Forelimb muscle (tissue), 1 donor: ENCODE results near the gene IL31RA. TPM values are rescaled to one million over a fixed set of nuclear protein-coding genes. Genes with fewer than 3 reads are reported as not detected.

Experiments
- DNase-seq: peaks from one replicate; pipeline ENCODE4 v3.0.0-alpha.2; 2013; ENCODE audit warnings: low read depth
- polyA plus RNA-seq: library from polyadenylated mRNA; unstranded; fragments of 120-200 nt; gene quantifications from one replicate; pipeline ENCODE4 v1.2.1, GENCODE V29; 2013; ENCODE audit not compliant: insufficient read length

The IL31RA gene
- polyA plus RNA-seq, 1 donor: 0.94 TPM

DNA sequence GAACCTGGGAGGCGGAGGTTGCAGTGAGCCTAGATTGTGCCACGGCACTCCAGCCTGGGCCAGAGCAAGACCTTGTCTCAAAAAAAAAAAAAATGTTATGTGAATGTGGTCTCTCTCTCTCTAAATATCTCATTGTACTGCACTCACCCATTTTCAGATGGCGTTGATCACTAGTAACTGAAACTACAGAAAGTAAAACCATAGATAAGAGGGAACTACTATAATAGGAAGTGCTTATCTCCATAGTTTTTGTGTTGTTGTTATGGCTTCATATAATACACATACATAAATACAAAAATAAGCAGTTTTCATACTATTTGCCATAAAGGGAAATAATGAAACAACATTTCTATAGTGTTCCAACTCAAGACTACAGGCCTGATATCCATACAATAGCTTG is 9.1 kb downstream of the IL31RA start:
- no peak for DNase-seq

DNA sequence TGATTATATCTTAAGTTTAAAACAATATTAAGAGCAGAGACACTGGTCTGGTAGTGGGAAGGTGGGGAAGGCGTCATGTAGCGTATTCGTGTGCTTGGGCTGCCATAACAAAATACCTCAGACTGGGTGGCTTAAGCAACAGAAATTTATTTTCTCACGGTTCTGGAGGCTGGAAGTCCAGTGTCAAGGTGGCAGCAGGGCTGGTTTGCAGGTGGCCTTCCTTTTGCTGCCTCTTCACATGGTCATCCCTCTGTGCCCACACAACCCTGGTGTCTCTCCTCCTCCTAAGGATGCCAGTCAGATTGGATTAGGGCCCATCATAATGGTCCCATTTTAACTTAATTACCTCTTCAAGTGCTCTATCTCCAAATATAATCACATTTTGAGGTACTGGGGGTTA is 9.6 kb downstream of the IL31RA start:
- no peak for DNase-seq

DNA sequence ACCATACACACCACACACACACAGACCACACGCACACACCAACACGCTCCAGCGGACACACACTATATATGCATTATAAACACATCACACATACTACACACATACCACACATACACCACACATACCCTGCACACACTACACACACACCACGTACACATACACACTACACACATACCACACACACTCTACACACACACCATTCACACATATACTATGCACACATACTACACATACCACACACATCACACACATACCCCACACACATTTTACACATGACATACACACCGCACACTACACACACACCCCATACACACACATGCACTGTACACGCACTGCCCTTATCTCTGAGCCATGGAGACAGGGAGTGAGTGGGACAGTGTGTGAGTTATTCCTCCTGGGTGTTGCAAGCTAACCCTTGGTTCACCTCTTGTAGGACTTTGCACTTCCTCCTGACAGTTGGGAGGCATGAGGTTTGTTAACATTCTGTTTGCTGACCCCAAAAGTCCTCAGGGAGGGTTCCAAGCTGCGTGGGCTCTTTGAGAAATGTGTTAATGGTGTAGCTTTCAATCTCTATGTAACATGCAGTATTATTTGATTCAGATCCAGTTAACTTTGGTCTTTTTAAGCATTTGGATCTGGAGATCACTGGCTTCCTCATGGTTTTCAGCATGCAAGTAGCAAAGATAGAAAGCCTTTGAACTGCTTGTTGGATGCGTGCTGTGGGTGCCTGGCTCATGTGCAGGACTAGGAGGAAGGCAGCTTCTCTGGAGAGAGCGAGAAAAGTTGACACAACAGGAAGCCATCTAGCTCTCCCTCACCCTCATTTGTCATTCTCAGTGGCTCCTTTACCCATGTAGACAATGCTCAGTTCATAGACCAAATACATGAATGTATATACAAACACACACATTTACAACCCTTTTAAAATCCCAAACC is 13.7 kb downstream of the IL31RA start:
- no peak for DNase-seq

DNA sequence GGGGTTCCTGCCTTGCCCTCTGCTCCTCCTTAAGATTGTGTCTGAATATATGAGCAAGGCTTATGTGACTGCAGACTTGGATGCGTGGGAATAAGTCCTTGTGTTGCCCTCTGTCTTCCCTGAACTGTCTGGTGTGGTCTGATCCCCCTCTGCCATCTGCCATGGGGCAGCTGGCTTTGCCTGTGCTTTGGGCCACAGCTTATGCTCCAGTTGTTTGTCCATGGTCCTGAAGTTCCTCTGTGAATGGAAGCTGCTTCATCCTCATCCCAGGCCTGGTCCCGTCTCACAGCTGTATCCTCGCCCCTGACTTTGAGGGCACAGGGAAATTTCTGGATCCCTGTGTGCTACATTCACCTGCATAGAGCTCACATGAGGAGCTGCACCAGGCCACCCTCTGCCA is 14.7 kb downstream of the IL31RA start:
- DNase-seq: no peak

DNA sequence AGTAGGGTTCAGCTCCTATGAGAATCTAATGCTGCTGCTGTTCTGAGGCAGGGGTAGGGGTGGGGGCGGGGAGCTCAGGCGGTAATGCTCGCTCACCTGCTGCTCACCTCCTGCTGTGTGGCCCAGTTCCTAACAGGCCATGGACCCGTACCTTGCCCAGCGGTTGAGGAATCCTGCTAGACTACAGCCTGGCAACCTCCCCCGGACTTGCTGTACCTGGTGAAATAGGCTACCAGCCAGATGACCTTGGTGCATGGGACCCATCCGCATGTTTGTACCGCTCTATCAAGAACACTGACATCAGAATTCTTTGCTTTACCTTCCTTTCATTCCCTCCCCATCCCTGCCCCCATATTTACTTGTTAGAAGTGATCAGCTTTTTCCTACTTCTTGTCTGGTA is 15.3 kb downstream of the IL31RA start:
- DNase-seq: no peak

DNA sequence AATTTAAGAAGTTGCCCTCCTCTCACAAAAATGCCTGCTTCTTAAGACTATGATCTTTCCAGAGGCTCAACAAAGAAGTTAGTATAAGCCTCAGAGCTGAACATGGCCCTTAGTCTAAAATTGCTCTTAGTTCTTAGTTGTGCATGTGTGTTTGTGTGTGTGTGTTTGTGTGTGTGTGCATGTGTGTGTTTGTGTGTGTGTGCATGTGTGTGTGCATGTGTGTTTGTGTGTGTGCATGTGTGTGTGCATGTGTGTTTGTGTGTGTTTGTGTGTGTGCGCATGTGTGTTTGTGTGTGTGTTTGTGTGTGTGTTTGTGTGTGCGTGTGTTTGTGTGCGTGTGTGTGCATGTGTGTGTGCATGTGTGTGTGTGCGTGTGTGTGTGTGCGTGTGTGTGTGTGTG is 15.8 kb downstream of the IL31RA start:
- no peak for DNase-seq

DNA sequence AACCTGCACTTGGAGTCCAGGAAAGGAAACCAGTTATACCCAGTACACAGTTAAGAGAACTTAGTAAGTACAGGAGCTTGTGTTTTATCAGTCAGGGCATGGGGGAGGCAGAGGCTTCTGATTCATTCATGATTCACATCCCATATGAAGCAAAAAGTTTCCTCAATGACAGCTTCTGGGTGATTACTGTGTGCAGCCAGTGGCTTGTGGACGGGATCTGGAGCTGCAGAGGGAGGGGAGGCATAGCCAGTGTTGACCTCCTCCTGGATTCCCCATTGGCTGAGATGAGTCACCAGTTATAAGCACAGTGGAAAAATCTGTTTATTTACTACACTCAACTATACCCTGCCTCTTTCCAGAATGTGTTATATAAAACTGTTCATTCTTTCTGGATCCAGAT is 17.7 kb downstream of the IL31RA start:
- no peak for DNase-seq

DNA sequence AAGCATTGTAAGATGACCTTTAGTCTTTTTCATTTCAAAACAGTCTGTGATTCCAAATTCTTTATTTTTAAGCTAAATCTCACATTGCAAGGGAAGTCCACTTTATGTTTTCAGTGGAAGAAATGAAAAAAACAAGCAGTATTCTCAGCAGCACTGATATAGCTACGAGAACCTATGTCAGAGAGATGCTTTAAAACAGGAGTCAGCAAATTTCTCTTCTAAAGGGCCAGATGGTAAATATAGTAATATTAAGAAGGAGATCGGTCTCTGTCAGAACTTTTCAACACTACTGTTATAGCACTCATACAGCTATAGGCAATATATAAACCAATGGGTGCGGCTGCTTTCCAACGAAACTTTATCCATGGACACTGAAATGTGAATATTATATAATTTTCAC is 18.7 kb downstream of the IL31RA start:
- DNase-seq: no peak

DNA sequence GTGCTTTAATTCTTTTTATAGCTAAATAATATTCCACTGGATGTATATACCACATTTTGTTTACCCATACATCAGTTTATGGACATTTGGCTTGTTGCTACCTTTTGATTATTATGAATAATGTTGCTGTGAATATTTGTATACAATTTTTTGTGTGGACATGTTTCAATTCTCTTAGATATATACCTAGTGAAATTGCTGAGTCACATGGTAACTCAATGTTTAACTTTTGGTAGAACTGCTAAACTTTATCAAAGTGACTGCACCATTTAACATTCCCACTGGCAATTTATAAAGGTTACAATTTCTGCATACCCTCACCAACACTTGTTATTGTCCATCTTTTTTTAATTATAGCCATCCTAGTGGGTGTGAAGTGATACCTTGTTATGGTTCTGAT is 22.1 kb downstream of the IL31RA start:
- no peak for DNase-seq

DNA sequence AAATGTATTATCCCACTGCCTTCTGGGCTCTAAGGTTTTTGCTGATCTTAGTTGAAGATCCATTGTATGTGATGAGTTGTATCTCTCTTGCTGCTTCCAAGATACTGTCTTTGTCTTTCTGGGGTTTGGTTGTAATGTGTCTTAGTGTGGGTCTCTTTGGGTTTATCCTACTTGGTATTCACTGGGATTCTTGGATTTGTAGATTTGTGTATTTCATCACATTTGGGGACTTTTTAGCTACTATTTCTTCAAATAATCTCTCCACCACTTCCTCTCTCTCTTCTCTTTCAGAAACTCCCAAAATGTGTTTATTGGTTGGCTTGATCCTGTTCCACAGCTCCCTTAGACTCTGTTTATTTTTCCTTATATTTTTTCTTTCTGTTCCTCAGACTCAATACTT is 26.5 kb downstream of the IL31RA start:
- no peak for DNase-seq

DNA sequence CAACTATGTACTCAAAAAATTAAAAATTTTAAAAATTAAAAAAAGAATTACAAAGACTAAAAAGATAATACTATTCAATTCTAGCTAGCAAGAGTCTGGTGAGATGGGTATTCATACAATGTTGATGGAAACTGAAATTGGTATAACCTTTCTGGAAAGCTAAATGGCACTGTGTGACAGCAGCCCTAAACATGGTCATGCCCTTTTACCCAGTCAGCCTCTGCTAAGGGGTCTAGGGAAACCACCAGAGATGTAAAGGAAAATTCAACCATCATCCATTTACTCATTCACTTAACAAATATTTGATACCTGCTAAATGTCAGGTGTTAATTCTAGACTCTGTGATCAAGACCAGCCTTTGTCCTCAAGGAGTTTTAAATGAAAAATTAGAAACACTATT is 29.3 kb downstream of the IL31RA start:
- DNase-seq: no peak

DNA sequence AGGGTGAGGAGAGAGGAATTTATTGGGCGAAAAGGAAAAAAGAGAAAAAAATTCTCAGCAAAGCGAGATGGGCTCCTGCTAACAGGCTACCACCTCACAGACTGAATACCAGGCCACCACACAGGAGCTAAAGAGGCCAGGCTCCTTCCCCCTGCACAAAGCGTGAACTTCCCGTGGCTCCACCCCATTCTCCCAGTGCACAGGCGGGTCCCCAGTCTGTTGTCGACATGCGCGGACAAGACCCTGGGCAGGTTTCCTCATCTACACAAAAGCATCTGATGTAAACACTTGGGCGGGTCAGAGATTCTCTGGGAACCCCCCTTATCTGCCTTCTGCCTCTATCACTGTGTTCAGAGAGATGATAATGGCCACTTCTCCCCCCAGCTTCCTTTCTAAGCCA is 34.2 kb downstream of the IL31RA start:
- no peak for DNase-seq

DNA sequence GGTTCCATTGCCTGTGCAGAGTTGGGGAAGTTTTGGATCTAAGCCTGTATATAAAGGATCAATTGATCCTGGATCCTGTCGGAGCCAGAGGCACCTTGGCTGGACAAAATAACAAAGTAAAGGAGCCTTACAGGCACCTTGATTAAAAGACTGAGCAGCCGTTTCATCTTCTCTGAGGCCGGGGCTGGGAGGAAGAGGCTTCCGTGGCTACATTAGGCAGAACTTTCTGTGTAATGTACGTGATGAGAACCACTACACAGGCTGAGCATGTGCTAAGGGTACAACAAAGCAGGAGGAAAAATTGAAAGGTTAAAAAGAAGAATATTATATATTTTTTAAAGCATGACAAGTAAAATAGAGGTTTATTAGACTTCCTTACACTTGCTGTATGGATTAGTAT is 37.0 kb downstream of the IL31RA start:
- no peak for DNase-seq

DNA sequence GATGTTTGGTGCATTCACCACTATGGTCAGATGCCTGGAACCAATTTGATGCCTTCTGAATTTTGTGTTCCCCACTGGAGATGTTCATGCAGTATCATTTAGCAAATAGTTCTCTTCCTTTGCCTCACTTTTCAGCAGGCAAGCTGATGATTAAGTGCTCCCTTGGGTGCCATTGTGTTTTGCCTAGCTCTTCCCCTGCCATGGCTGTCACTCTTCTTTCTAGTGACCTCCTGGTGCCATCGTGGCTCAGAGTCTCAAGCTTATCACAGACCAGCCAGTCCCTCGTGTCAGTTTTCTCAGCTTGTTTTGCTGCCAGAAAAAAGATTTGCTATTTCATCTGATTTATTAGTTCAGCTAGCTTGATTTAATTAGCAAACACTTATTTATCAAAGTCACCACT is 41.3 kb downstream of the IL31RA start:
- no peak for DNase-seq

DNA sequence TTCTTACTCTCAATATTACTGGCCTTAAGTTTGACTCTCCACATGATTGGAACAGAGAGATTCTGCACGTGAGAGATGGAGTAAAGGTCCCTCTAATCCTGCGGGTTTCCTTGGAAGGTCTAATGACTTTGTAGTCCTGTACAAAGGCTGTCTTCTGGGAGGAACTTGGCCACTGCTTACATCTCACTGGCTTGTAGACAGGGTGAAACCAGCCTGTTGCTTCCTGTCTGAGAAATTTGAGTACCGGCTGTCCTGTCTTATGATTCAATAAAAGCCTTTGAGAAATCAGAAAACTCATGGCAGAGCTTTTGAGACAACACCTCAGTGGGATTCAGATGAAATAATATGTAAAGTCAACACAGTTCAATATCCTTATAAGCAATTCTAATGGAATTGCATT is 43.0 kb downstream of the IL31RA start:
- DNase-seq: no peak

DNA sequence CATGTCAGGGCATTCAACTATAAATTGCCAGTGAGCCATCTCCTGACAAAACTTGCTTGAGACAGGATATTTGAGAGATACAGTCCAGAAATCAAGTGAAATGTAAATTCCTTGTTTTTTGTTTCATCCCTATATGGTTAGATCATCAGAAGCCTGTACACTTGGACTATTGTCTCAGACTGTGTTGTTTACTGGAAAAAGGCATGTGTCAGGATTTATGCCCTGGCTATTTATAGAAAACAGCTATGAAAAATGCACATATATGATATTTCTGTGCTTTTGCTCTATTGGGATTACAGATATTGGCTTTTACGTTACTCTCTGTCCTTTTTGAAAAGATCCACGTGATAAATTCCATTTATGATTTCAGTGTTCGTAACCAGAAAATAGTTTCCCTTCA is 44.2 kb downstream of the IL31RA start:
- peak; percentile 24 for DNase-seq

DNA sequence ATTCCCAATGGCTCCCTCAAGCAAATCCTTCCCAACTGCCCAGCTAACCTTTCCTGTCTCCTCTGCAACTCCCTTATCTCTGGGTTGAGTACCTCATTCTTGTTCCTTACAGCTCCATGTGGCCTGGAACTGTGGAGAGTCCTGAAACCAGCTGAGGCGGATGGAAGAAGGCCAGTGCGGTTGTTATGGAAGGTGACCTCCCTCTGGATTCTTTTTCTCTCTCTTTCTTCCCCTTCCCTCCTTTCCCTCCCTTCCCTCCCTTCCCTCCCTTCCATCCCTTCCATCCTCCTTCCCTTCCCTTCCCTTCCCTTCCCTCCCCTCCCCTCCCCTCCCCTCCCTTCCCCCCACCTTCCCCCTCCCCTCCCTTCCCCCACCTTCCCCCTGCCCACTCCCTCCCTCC is 45.1 kb downstream of the IL31RA start:
- DNase-seq: no peak

DNA sequence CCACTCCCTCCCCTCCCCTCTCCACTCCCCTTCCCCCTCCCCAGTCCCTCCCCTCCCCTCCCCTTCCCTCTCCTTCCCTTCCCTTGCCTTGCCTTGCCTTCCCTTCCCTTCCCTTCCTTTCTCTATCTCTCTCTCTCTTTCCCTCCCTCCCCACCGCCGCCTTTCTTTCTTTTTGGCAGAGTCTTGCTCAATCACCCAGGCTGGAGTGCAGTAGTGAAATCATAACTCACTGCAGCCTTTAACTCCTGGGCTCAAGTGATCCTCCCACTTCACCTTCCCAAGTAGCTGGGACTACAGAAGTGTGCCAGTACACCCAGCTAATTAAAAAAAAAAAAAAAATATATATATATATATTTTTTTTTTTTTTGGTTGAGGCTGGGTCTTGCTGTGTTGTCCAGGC is 45.5 kb downstream of the IL31RA start:
- DNase-seq: no peak

DNA sequence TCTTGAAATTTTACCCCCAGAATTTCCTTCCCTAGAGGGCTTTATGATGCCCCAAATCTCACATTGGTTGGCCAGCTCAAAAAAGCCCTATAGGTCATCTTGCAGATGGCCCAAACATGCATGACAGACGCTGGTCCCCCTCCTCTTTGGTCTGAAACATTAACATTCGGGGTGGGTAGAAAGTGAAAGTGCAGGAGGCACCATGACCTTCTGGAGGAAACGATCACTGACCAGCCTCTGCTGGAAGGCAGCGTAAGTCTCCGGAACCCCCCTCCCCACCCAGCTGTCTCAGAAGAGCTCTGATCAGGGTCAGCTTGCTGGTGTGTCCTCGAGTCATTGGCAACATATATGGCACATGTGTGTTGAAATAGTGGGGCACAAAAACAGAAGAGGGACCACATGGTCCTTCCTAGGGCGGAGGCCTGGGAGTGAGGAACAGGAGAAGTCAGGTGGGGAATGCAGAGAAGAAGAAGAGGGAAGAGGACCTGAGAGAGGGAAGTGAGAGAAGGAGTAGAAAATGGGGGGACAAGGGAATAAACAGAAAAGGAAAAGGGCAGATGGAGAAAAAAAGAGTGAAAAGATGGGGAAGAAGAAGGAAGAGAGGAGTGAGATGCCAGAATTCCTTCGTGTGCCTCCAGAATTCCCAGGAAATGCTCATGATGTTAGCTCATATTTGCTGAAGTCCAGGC is 46.2 kb downstream of the IL31RA start:
- no peak for DNase-seq

DNA sequence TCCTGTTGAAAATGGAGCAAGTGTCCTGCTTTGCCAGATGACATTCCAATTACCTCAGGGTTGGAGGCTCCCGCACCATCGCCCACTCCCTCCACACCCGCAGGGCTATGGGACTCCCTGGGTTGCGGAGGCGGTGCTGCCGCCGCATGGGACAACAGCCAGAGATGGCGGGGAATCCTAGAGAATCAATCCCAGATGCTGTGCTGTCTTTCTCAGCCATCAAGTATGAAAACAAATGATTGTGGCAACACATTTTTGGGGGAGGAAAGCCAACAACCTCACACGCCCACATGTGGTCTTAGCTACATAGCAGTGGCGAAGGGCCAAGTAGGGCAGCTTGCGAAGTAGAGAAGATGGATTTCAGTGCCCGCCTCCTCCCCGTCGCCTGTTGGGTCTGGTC is 46.7 kb downstream of the IL31RA start:
- DNase-seq: no peak

DNA sequence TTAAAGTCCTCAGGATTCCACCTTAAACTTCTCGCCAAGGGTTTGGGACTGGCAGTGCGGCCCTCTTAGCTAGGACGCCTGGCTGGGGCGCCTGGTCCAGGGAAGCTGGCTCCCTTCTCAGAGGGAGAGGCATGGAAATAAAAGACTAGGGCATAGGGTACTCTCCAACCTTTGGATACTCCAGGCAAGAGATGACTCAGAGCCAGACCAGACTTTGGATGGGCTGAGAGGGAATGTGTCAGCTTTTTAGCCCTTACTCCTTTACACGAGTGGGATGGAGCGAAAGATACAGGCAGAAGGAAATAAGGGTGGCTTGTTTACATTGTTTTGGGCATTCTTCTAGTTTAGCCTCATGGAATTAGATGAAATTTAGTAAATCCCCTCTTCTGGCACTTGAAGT is 48.2 kb downstream of the IL31RA start:
- DNase-seq: no peak

DNA sequence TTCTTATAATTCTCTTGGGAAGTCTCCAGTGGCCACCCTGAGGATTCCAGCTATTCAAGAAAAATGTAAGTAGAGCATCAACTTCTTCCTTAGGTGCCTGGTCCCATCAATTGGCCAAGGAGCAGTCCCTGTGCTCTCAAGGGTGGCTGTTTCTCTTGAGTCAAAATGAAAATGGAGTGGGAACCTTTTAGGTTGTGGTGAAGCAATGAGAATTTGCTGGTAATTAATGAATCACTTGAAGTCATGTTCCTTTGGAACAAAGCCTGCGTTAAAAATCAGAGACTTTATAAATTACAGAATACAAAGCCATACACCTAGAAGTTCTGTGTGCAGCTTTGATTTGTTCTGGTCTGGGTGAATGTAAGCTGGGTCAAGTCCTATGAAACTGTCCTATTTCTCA is 48.9 kb downstream of the IL31RA start:
- DNase-seq: no peak

DNA sequence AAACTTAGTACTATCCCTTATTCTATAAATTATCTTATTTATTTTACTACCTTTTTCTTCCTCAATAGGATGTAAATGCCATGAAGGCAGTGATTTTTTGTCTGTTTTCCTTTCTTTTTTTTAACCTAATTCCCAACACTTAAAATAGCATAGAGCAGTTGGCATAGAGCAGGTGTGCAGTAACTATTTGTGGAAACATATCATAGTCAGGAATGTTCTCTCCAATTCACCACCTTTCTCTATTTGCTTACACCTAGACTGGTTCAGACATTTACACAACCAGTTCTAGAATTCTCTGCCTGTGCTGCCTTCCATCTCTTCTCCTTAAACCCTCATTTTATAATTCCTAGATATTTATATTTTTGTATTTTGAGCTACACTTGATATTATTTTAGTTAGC is 49.6 kb downstream of the IL31RA start:
- DNase-seq: no peak
